Left lobe of liver (tissue), 2 donors: ENCODE results near the gene EXT2. TPM values are rescaled to one million over a fixed set of nuclear protein-coding genes. Genes with fewer than 3 reads are reported as not detected.

Experiments
- ATAC-seq: fragments of 200-7000 bp; cut with Tn5 transposase; one replicate; pipeline ENCODE4 v1.9.1; 2020; ENCODE audit warnings: mild to moderate bottlenecking, moderate library complexity
- DNase-seq: peaks from one replicate; pipeline ENCODE4 v3.0.0-alpha.2; 2020; ENCODE audit warnings: low spot score
- total RNA-seq: library from RNA; stranded (reverse); gene quantifications from one replicate; pipeline ENCODE4 v1.2.1, GENCODE V29; 2021
- donor health status: DM: no; HTN: no; CAD: no; lungs with moderate emphysema.
- donor health status: DM: no; HTN: yes; CAD: no.

EXT2 gene
- total RNA-seq, 1 donor from 2014 or later: 22.9 TPM

- ATAC-seq: no peak
These were observed 190.3 kb downstream of the EXT2 start for GRCh38 chr11:44285756-44286155.

GRCh38 chr11:44286268-44286880 lies 190.9 kb downstream of the EXT2 start:
- peak; percentile 67 for DNase-seq

More at GRCh38 chr11:44285756-44286155, 190.3 kb downstream of the EXT2 start:
- no peak for DNase-seq

GRCh38 chr11:44286911-44287310 lies 191.4 kb downstream of the EXT2 start:
- no peak for ATAC-seq

More at GRCh38 chr11:44286268-44286880, 190.9 kb downstream of the EXT2 start:
- ATAC-seq: peak; percentile 97

GRCh38 chr11:44288133-44288526 lies 192.7 kb downstream of the EXT2 start:
- no peak for ATAC-seq
- DNase-seq: no peak

More at GRCh38 chr11:44286911-44287310, 191.4 kb downstream of the EXT2 start:
- DNase-seq: no peak

- no peak for DNase-seq
- ATAC-seq: no peak
These were observed 194.7 kb downstream of the EXT2 start for GRCh38 chr11:44290208-44290607.

Other genes with a start within 250 kb of the EXT2 start
- gene ALKBH3, start 214.8 kb upstream of the EXT2 start, total RNA-seq: 14.6 TPM
- gene C11orf96, start 153.0 kb upstream of the EXT2 start, total RNA-seq: 10.3 TPM
- gene ACCSL, start 47.7 kb upstream of the EXT2 start, total RNA-seq: not detected
- 21.7 TPM for gene ACCS, start 29.4 kb upstream of the EXT2 start, total RNA-seq
- gene ALX4, start 214.5 kb downstream of the EXT2 start, total RNA-seq: not detected